GM18861 (cell line): ENCODE measurements around the gene SGF29.
"Not testable (repeated sequence)": the region's sequence is repeated elsewhere in the genome, so short reads cannot be mapped to it uniquely, and the experiment has no call there.

ENCODE experiments used
- ATAC-seq: cut with Tn5 transposase; IDR thresholded peaks from one replicate; pipeline ENCODE4 v1.9.1; 2021; ENCODE audit not compliant: unreplicated experiment

SGF29 gene

GRCh38 chr16:28609631-28610594, 56.2 kb downstream of the SGF29 start, which contains the start of gene SULT1A1:
Gene SULT1A1, minus strand, starts transcription at chr16:28610044. Its CDS starts 1,189 bp downstream, at chr16:28608855.
- no peak for ATAC-seq

- ATAC-seq, result no peak
Observed at GRCh38 chr16:28610595-28611191, 57.0 kb downstream of the SGF29 start.

DNA sequence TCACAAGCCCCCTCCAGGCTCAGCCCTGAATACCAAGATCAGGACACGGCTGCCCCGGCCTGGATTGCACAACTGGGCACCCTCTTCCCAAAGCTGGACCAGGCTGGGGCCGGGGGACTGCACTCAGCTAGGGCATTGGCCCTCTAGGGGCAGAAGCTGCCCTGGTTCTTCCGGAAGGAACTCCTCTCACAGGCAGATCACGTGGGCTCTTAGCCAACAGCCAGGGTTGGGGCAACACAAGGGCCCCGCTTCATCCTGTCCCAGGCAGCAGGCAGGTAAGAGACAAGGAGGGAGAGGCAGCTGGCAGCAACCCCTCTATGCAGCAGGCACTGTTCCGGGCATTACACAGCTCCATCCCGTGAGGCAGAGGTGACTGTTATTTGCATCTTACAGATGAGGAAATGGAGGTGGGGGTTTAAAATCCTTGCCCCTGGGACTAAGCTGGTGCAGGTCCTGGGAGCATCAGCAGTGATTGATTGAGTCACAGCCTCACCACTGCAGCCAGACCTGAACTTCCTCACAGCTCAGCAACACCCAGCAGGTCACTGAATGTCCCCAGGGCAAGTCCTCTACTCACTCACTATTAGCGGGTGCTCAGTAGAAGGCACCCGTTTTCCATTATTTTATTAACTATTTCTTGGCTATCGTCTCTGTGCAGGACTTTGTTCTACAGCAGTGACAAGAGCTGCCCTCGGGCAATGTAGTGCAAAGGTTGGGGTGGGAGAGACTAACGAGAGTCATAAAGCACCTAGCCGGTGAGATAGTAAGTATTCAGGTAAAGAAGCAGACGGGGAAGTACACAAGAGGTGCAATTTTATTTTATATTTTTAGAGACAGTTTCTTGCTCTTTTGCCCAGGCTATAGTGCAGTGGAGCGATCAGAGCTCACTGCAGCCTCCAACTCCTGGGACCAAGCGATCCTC, 58.9 kb downstream of the SGF29 start:
- ATAC-seq, result peak; percentile 87

GRCh38 chr16:28613912-28614311, 60.2 kb downstream of the SGF29 start:
- ATAC-seq, result not testable (repeated sequence)

DNA sequence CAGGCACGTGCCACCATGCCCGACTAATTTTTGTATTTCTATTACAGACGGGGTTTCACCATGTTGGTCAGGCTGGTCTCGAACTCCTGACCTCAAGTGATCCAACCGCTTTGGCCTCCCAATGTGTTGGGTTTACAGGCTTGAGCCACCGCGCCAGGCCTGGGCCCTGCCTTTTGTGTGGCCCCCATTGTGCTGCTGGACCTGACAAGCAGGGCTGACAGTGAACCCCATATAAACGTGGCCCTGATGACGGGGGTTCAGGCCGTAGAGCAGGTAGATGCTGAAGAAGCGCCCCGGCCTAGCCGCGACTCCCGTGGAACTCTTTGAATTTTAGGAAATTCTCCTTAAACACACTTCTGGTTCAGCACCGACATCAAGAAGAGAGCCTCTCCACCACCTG, 60.8 kb downstream of the SGF29 start:
- not testable (repeated sequence) for ATAC-seq

GRCh38 chr16:28615486-28616223, 61.9 kb downstream of the SGF29 start:
- not testable (repeated sequence) for ATAC-seq

- not testable (repeated sequence) for ATAC-seq
Observed at GRCh38 chr16:28616224-28616577, 62.5 kb downstream of the SGF29 start.

- ATAC-seq, result no peak
Observed at GRCh38 chr16:28616636-28617035, 62.9 kb downstream of the SGF29 start.

DNA sequence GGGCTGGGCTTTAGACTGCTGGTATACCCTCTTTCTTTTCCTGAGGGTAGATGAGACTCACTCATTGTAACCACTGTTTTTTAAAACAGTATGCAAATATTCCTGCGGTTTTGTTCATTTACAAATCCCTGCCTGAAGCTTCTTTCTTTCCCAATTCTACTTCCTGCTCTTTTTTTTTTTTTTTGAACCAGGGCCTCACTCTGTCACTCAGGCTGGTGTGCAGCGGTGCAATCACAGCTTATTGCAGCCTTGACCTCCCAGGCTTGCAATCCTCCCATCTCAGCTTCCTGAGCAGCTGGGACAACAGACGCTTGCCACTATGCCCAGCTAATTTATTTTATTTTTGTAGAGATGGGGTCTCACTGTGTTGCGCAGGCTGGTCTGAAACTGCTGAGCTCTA, 64.2 kb downstream of the SGF29 start:
- ATAC-seq, result no peak

- ATAC-seq, result not testable (repeated sequence)
Observed at GRCh38 chr16:28620316-28620715, 66.6 kb downstream of the SGF29 start.

DNA sequence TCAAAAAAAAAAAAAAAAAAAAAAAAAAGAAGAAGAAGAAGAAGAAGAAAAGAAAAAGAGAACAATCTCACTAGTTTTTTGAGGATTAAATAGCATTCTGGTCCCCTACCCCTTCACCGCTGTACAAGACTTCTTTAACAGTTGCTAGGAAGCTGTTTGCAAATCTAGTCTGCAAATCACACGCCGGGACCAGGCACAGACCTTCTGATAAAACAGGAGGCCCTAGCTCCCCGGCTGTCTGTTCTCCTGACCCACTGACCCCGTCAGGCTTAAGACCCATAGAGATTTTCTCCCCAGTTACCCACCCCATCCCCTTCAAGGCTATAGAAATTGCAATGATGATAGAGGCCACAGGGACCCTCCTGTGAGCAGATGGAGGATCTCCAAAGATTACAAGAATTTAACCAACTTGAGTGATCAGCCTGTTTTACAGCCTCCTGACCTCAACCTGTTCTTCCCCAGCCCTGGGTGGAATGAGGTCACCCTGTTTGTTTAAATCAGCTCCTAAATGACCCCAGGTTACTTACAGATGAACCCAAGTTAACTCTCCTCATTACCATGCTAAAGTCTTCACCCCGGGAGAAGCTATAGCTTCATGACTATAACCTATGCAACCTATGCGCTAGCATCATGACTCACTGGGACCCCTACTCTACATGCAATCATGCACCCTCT, 67.9 kb downstream of the SGF29 start:
- no peak for ATAC-seq

DNA sequence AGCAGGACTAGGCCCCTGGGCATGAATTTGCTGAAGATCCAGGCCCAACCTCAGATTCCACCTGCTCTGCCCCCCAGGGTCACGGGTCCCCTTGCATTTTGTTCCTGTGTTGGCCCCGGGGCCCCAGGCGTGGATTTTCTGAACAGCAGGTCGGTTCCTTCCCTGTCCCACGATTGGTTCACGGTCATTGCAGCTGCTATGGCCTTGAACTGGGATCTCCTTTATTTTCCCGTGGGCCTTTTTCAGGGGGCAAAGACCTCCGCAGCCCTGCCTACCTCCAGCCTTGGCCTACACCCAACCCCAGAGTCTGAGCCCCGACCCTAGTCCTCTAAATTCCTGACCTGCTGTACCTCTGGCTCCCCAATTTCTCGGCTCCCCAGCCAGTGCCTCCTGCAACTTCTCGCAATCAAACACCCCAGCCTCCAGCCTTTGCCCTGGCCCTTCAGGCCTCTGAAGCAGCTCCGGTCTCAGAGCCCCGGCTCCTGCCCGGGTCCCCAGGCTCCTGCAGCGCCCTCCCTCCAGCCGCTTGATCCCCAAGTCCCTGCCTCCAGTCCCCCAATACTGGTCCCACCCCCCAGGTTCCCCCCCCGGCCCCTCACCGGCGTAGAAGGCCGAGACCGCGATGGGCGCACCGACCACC, 68.9 kb downstream of the SGF29 start:
- not testable (repeated sequence) for ATAC-seq

GRCh38 chr16:28623172-28623711, 69.5 kb downstream of the SGF29 start:
- ATAC-seq, result no peak

- ATAC-seq, result not testable (repeated sequence)
Observed at GRCh38 chr16:28630905-28631304, 77.2 kb downstream of the SGF29 start.

- ATAC-seq, result not testable (repeated sequence)
Observed at GRCh38 chr16:28636093-28636823, 82.5 kb downstream of the SGF29 start.

DNA sequence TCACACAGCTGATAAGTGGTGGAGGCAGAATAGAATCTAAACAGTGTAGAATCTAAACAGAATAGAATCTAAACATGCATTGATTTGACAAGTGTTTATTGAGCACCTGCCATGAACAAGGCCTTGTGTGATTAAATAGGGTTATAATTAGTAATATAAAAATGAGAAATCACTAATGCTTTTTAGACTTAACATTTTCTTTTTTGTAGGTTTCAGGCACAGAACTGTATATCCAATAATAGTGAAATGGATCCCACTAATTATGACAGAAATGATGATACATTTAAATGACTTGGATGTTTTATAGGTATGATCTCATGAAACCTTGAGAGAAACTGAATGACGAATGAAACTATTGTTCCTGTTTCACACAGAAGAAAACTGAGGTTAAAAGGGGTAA, 84.0 kb downstream of the SGF29 start, which contains the start of gene NPIPB8:
TSS of gene NPIPB8 (plus strand) at position 301 of the 400 bp plus-strand sequence. CDS start 296 bp downstream, outside the sequence.
- not testable (repeated sequence) for ATAC-seq

- ATAC-seq, result not testable (repeated sequence)
Observed at GRCh38 chr16:28638359-28638758, 84.6 kb downstream of the SGF29 start.

GRCh38 chr16:28639959-28640358, 86.2 kb downstream of the SGF29 start:
- not testable (repeated sequence) for ATAC-seq
